Measurements from ENCODE around the gene FUBP3.

FUBP3 gene

DNA sequence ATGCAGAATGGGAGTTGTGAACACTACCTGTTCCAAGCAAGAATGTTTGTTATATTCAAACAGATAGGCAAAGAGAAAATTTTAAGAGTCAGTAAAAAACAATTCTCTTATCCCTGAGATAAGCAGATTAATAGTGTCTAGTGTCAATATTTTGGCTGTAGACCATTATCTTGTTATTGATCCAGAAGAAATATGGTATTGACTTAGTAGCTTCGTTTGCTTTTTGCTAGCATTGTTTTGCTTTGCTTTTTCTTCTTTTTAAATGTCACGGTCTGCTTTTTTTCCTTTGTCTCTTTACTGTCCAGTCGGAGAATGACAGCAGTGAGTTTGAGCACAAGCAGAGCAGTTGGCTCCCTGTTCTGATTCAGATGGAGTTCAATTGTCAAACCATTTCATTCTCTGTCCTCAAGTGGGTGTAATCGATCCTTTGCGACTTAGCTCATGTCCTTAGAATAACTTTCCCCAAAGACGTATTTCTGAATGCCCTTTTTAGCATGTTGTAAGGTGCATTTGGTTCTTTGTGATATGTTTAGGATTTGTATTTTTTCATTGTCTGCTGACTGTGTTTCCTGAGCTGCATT, 29.3 kb downstream of the FUBP3 start:
- DNase-seq = no peak

- DNase-seq = no peak
Observed at GRCh38 chr9:130609163-130609562, 29.8 kb downstream of the FUBP3 start.

GRCh38 chr9:130610862-130611707, 31.7 kb downstream of the FUBP3 start:
- no peak for DNase-seq

DNA sequence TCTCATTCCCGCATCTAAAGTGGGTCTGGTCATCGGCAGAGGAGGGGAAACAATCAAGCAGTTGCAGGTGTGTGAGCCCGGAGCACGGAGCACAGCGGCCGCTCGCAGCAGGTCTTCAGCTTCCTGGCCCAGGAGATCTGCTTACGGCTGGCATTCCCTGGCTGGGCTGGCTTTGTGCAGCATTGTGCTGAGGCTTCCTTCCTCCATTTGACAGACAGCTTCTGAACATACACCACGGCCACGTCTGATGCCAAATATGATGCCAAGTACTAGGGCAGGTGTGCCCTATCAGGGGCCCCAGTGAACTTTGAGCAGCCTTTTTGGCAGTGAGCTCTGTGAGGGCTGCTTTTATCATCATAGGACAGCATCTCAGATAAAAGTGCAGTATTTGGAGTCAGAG, 37.1 kb downstream of the FUBP3 start:
- no peak for DNase-seq

- DNase-seq = no peak
Observed at GRCh38 chr9:130623466-130623865, 44.1 kb downstream of the FUBP3 start.

DNA sequence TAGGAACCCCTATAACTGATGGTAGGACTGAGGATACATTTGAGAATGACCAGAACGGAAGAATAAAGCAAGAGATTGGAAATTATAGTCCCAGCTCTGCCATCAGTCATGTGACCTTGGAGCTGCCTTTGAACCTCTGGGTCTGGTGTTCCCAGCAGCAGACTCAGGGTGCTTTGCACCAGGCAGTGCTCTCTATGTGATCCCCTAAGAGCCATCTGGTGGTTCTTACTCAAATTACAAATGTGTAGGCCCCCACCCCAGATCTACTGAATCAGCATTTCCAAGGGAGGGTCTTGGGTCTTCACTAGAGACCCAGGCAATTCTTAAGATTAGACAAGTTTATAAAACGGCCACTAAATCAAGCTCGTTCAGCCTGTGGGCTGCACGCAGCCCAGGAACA, 44.8 kb downstream of the FUBP3 start:
- no peak for DNase-seq

GRCh38 chr9:130626249-130626996, 47.0 kb downstream of the FUBP3 start:
- no peak for DNase-seq

GRCh38 chr9:130627051-130627450, 47.7 kb downstream of the FUBP3 start:
- no peak for DNase-seq

- no peak for DNase-seq
Observed at GRCh38 chr9:130627896-130628792, 48.8 kb downstream of the FUBP3 start.

- no peak for DNase-seq
Observed at GRCh38 chr9:130629443-130630070, 50.2 kb downstream of the FUBP3 start.

DNA sequence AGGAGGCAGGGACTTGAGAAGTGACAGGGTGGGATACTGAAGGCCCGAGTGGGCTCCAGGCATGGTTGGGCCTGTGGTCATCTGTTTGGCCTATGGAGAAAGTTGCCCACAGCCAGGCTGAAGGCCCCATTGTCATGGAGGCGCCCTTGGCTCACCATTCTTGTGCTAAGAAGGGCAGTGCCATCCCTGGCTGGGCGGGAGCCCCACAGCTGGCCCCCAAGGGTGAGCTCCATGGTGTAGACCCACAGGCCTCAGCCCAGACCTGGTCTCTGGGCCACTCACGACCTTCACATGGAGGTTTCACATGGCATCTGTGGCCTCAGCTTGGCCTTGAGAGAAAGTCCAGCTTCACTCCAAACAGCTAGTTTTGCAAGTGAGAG, 50.7 kb downstream of the FUBP3 start:
- DNase-seq = no peak

DNA sequence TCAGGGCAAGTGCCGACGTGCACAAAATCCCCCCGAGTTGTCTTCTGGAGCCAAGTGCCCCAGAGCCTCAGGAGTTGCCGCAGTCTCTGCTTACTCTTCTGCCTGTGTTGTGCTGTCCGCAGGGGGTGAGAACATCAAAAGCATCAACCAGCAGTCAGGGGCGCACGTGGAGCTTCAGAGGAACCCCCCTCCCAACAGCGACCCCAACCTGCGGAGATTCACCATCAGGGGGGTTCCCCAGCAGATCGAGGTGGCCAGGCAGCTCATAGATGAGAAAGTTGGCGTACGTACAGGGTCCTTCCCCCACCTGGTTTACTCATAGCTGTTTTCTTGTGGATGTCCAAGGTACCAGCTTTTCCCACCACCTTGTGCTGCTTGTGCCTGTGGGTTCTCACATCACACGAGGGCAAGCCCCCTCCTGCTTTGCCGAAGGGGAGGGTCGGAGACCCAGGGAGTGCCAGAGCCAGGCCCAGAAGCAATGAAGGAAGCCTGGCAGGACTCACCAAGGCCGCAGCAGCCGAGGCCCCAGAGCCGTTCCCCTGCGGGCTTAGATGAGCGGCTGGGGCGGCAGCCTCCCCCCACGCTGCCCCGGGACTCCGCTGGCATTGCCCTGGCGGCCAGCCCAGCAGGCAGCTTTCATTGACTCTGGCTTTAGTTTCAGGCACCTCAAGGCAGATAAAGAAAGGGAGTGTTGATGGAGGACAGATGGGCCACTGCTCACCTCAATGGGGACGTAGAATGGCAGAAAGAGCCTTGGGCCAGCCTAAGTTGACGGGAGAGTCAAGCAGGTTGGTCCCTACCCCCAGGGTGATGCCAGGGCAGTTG, 51.3 kb downstream of the FUBP3 start:
- no peak for DNase-seq

DNA sequence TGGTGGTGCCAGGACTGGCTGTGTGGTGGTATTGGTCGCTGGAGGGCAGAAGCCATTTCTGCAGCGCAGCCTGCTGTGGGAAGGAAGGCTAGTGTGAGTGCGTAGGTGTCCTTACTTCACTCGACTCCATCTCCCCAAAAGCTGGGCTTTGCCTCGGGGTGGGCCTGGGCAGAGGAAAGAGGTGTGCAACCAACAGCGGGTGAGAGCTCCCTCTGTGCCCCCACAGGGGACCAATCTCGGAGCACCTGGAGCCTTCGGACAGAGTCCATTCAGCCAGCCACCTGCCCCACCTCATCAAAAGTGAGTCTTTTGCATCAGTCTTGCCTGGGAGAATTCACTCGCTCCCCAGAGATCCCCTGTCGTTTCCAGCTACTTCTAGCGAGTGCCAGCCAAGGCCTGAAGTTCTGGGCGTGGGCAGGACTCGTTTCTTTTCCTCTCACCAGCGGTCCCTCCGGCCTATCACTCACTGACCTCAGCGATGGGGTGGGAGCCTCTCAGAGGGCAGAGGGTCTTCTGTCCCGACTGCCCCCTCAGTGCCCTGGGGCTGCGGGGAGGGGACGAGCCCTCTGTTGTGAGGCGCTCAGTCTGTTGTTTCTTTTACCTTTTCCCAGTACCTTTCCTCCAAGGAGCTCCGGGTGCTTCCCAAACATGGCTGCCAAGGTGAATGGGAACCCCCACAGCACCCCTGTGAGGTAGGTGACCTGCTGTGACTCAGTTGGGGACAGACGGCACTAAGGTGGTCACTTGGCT, 52.1 kb downstream of the FUBP3 start:
- no peak for DNase-seq

DNA sequence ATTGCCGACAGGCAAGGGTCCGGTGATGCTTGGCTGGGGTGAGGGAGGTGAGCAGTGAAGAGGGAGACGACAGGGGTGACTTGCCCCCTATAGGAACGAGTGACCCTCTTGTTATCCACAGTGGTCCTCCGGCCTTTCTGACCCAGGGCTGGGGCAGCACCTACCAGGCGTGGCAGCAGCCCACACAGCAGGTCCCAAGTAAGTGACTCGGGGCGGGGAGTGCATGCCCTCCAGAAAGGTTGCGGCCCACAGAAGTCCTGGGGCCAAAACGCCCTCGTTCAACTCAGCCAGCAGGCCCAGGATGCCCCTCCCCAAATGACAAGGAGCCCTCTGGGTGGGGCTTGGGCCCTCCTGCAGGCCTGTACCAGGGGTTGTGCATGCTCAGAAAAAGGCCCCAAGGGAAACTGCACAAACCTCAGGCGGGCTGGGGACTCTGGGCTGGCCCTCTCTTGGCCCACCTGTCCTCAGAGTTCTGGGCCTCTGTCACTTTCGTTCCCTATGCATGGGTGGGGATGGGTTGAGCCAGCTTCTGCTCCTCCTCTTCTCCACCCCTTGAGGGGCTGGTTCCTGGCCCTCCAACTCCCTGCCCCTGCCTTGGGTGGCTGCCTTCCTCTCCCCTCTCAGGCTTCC, 52.8 kb downstream of the FUBP3 start:
- no peak for DNase-seq

DNA sequence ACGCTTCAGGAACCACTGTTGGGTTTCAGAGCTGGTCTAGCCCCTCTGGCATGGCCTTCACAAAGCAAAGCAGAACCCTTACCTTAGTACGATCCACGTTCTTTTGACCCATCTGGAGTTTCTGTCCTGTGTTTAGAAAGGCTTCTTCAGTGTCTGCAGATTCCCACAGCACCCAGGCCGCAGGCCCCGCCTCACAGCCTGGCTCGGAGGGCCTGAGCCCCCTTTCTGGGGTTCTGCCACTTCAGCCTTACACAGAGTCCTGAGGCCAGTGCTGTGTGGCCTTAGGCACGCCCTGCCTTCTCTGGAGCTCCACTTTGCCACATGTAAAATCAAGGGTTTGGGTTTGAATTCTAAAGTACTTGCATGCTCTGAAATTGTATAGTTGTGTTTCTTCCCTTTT, 53.5 kb downstream of the FUBP3 start:
- DNase-seq = no peak

DNA sequence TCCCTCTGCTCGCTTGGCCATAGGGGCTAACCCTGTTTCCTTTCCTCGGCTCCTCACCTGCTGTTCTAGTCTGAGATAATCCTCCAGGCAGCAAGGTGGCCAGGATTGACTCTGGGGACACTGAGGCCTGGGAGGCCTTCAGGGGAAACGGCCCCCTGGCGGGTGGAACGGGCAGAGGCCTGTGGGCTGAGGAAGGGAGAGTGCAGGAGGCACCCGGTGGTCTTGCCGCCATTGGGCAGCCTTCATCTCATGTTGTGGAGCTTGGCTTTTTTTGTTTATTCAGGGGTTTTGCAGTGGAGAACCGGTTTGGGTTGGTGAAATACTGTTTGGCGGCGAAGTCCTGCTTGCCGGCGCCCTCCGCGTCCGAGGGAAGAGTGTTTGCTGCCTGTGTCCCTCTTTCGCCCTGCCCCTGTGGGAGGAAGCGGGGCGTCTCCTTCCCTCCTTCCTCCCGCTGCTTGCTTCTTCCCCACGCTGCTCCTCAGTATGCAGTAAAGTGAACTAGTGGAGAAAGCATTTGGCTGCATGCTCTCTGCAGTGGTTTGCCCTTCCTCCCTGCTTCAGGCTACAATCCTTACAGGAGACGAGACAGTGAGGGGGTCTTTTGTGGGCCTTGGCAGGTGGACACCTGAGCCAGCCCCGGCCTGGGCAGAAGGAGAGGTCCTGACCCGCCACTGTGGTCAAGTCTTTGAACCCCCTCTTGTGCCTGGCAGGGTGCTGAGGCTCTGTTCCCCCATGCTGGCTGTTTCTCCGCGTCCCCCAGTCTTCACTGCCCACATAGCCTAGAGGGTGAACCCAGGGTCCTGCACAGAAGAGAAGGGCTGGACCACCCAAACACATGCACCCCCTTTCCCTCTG, 54.2 kb downstream of the FUBP3 start:
- DNase-seq = no peak

- no peak for DNase-seq
Observed at GRCh38 chr9:130634191-130634768, 54.9 kb downstream of the FUBP3 start.

- no peak for DNase-seq
Observed at GRCh38 chr9:130634801-130635200, 55.4 kb downstream of the FUBP3 start.

DNA sequence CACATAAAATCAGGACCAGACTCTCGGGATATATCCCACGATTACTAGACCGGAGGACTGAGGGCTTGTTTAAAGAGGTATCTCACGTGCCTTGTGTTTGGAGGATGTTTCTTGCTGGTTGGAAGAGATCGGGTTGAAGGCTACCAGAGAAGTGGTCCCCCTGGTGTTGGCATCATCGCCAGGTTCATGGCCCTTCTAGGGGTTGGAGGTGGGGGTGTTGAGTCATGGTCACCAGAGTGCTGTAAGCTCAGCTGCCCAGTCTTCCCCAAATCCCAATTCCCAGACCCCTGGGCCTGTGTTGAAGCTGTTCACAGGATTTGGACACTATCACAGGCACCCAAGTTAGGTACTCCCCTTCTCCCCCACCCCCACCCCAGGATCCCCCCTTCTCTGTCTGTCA, 55.9 kb downstream of the FUBP3 start:
- no peak for DNase-seq

Measured in NCI-H446 treated with DMSO at 0.1 percent for 48 hours (cell line).